DND-41 (cell line): ENCODE measurements around the gene SPEF2.

ENCODE experiments used
- CTCF ChIP-seq: IDR thresholded peaks from 2 replicates; pipeline ENCODE4 v1.5.1; 2012; ENCODE audit warnings: borderline replicate concordance, low read length, moderate library complexity, mild to moderate bottlenecking; ENCODE audit not compliant: poor library complexity, severe bottlenecking; ENCODE audit errors: extremely low read depth
- EZH2 ChIP-seq: IDR thresholded peaks from 3 replicates; pipeline ENCODE4 v1.6.1; 2012; ENCODE audit warnings: borderline replicate concordance, low read depth, mild to moderate bottlenecking, moderate library complexity, low read length, inconsistent platforms; ENCODE audit not compliant: severe bottlenecking

GRCh38 chr5:35860686-35861085, 243.0 kb downstream of the SPEF2 start:
- TF ChIP-seq CTCF (no peak), EZH2 (no peak)
